H1 (cell line): ENCODE data around the gene MAP1B.

Source experiments
- CHD2 ChIP-seq: IDR thresholded peaks from 2 replicates; pipeline ENCODE4 v1.6.1; 2012; ENCODE audit warnings: low read length, improper control_type of control experiment
- EGR1 ChIP-seq: IDR thresholded peaks from 2 replicates; pipeline ENCODE4 v1.6.1; 2011; ENCODE audit warnings: low read depth, low read length, borderline replicate concordance
- EZH2 ChIP-seq: fragments of 200-600 bp; sonication (generic); IDR thresholded peaks from 2 replicates; pipeline ENCODE4 v1.7.1; 2012; ENCODE audit warnings: low read depth, mild to moderate bottlenecking, moderate library complexity, low read length, inconsistent platforms; ENCODE audit not compliant: severe bottlenecking
- JUN ChIP-seq: IDR thresholded peaks from 2 replicates; pipeline ENCODE4 v1.6.1; 2011; ENCODE audit warnings: low read depth, mild to moderate bottlenecking, improper control_type of control experiment, low read length
- POLR2AphosphoS5 ChIP-seq: IDR thresholded peaks from 2 replicates; pipeline ENCODE4 v1.6.1; 2011; ENCODE audit warnings: low read depth, low read length
- RBBP5 ChIP-seq: IDR thresholded peaks from 2 replicates; pipeline ENCODE4 v1.7.1; 2012; ENCODE audit warnings: low read depth, mild to moderate bottlenecking, inconsistent platforms, low read length, moderate library complexity, borderline replicate concordance
- RFX5 ChIP-seq: IDR thresholded peaks from 2 replicates; pipeline ENCODE4 v1.6.1; 2011; ENCODE audit warnings: low read depth, low read length, improper control_type of control experiment, borderline replicate concordance
- RNF2 ChIP-seq: fragments of 200-900, 300-1000 bp; sonication (generic); IDR thresholded peaks from 2 replicates; pipeline ENCODE4 v1.7.1; 2016; ENCODE audit warnings: borderline replicate concordance, low read depth, mild to moderate bottlenecking, antibody characterized with exemption, low read length; ENCODE audit not compliant: poor library complexity, severe bottlenecking; ENCODE audit errors: missing control alignments
- SAP30 ChIP-seq: fragments of 300-600 bp; sonication (generic); IDR thresholded peaks from 2 replicates; pipeline ENCODE4 v1.7.1; 2012; ENCODE audit warnings: low read length, moderate library complexity, mild to moderate bottlenecking, inconsistent platforms; ENCODE audit not compliant: insufficient read depth, insufficient replicate concordance
- TCF12 ChIP-seq: IDR thresholded peaks from 2 replicates; pipeline ENCODE4 v1.6.1; 2011; ENCODE audit warnings: low read depth, mild to moderate bottlenecking, low read length
- TEAD4 ChIP-seq: IDR thresholded peaks from 2 replicates; pipeline ENCODE4 v1.6.1; 2012; ENCODE audit warnings: low read depth, low read length, inconsistent platforms, mixed read lengths
- YY1 ChIP-seq: IDR thresholded peaks from 2 replicates; pipeline ENCODE4 v1.6.1; 2011; ENCODE audit warnings: low read depth, mild to moderate bottlenecking, low read length
- TF ChIP-seq, protein P1 (sequence below), 3 experiments: IDR thresholded peaks; 1 replicate in 2 of 3; 2 replicates in 1 of 3; pipeline versions ENCODE4 v1.5.1 to v1.6.1; 2011; ENCODE audit warnings: low read length in 3 of 3, mild to moderate bottlenecking in 3 of 3, inconsistent platforms in 2 of 3, low read depth in 1 of 3, moderate library complexity in 1 of 3; ENCODE audit not compliant: insufficient read depth in 1 of 3; ENCODE audit errors: control extremely low read depth in 1 of 3
- TF ChIP-seq, protein P2 (sequence below): IDR thresholded peaks from 2 replicates; pipeline ENCODE4 v1.6.1; 2012; ENCODE audit warnings: inconsistent platforms

DNA sequence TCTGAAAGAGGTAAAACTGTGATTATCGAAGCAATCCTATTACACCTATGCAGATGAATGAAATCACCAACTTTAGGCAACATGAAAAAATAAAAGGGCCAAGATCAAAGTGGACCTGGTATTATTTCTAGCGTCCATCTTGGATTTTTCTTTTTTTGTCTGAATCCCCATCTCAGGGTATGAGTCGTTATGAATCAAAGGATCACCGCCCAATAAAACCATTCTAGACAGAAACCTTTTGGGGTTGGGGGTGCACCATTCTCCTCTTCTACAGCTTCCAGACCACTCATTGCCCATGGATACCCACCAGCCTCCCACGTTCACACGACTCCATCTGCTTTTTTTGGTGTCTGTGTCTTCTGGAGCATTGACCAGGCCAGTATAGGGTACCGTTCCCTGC is 33.4 kb downstream of the MAP1B start:
- TF ChIP-seq TEAD4 (no peak), TCF12 (no peak), CHD2 (no peak), POLR2AphosphoS5 (no peak), RFX5 (no peak), RBBP5 (no peak), SAP30 (no peak), EGR1 (no peak), EZH2 (no peak), RNF2 (no peak), JUN (no peak), YY1 (no peak)
- TF ChIP-seq, protein P1, sequence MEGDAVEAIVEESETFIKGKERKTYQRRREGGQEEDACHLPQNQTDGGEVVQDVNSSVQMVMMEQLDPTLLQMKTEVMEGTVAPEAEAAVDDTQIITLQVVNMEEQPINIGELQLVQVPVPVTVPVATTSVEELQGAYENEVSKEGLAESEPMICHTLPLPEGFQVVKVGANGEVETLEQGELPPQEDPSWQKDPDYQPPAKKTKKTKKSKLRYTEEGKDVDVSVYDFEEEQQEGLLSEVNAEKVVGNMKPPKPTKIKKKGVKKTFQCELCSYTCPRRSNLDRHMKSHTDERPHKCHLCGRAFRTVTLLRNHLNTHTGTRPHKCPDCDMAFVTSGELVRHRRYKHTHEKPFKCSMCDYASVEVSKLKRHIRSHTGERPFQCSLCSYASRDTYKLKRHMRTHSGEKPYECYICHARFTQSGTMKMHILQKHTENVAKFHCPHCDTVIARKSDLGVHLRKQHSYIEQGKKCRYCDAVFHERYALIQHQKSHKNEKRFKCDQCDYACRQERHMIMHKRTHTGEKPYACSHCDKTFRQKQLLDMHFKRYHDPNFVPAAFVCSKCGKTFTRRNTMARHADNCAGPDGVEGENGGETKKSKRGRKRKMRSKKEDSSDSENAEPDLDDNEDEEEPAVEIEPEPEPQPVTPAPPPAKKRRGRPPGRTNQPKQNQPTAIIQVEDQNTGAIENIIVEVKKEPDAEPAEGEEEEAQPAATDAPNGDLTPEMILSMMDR (IDR thresholded peaks at IDR 0.05; ENCODE audit: control extremely low read depth in 1 of 3, insufficient read depth in 1 of 3, low read depth in 1 of 3, low read length in 3 of 3) = no peak
- TF ChIP-seq, protein P2, sequence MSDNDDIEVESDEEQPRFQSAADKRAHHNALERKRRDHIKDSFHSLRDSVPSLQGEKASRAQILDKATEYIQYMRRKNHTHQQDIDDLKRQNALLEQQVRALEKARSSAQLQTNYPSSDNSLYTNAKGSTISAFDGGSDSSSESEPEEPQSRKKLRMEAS = no peak
